KG1 (cell line): Measurements from ENCODE around the gene NPY4R.
"Not testable (repeated sequence)": the region's sequence is repeated elsewhere in the genome, so short reads cannot be mapped to it uniquely, and the experiment has no call there.

Source experiments
- DNase-seq: peaks from one replicate; lab custom pipeline; 2025; lab: John Stamatoyannopoulos, UW

NPY4R gene

DNA sequence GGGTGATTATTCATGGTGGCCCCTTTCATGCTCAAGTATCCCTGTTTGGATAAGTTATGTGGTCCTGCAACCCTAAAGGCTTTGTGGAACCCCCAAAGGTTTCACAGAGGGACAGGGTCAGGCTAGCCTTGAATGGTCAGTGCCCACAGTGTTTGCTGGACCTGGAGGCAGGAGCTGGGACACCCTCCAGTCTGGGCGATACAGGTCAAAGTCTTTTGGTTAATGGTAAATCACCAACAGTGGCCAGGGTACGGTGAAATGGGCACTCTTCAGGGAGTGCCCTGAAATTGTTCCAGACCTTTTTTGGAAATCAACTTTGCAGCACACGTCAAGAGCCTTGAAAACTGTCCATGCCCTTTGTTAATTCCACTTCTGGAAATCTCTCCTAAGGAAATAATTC, 8.7 kb downstream of the NPY4R start:
- not testable (repeated sequence) for DNase-seq

DNA sequence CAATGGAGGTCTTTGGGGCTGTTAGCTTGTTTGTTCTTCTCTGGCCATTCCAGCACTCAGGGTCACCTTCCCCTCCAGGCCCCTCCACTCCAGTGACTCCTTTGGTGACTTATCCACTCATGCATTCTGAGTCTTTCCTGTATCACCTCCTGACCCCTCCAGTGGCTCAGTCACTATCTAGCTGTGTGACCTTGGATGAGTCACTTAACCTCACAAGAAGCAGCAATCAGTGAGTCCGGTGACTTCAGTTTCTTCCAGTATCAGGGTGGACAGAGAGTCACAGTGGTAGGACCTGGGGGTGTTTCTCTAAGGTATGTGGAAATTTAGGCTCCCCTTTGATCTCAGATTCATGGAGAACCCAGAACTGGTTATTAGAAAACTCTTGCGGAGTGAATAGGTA, 9.8 kb downstream of the NPY4R start:
- DNase-seq: not testable (repeated sequence)

DNA sequence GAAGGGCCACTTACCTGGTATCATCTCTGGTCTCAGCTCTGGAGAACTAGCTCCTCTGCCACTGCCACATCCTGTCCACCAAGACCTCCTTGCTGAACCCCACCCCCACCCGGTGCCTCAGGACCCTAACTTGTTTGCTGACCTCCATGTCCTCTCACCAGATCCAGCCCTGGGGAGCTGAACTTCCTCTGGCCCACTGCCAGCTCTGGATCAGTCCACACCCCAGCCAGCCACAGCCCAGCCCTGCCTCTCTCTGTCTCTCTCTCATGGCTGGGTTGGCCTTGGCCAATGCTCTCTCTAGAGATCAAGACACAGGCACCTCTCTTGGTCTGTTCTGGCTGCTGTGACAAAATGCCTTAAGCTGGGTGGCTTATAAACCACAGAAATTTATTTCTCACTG, 14.4 kb downstream of the NPY4R start:
- DNase-seq: not testable (repeated sequence)

DNA sequence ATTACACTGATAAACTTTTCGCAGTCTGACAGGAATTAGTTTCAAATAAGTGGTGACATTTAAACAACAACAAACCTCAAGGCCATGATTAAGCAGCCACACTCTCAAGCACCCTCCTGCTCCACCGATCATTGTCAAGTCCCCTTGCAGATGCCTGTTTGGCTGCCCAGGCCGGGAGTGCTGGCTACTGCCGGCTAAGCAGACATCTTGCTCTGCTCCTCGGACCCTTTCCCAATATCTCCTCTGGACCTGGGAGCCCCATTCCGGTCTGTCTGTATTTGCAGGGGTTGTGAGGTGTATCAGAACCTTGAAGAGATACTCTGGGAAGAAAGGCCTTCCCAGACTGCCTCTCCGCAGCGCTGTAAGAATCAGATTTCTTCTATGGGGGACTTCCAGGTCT, 14.9 kb downstream of the NPY4R start:
- DNase-seq: not testable (repeated sequence)

DNA sequence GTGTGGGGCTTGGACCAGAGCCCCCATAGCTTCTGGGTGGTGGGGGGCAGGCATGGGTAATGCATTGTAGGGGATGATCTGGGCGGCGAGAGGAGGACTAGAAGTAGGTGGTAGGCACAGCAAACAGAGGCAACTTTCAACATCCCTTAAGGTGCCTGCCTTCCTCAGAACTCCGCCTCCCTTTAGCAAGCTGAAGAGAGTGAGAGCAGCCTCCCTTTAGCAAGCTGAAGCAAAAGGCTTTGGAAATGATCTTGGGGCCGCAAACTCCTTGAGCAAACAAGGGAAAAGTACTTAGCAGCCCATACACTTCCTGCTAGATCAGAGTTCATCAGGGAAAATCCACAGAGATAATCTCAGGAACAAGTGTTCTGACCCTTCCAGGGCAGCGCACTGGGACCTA, 18.3 kb downstream of the NPY4R start:
- DNase-seq: not testable (repeated sequence)

DNA sequence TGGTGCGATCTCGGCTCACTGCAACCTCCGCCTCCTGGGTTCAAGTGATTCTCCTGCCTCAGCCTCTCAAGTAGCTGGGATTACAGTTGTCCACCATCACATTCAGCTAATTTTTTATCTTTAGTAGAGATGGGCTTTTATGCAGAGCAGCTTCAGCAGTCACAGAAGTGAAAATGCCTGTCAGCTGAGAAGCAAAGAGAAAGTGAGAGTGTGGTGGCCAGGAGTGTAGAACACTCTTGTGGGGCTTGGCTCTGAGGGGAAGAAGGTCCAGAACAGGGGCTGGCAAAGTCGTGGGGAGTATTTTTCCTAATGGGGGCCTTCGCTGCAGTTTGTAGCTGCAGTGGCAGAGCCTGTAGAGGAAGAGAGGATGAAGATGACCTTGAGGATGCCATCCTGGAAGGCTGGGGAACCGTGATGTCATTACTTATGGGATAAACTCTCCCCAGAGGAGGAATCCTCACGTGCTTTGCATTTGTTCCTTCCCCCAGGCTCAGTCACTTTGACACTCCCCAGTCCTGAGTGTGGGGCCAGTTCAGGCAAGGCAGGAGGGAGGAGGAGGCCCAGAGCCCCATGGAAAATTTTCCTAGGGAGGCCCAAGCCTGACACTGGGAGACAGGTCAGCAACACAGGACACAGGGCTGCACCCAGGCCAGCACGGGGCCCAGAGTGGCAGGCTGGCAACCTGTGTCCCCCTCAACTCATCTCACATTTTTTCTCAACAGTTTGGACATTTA, 20.2 kb downstream of the NPY4R start:
- DNase-seq: not testable (repeated sequence)

DNA sequence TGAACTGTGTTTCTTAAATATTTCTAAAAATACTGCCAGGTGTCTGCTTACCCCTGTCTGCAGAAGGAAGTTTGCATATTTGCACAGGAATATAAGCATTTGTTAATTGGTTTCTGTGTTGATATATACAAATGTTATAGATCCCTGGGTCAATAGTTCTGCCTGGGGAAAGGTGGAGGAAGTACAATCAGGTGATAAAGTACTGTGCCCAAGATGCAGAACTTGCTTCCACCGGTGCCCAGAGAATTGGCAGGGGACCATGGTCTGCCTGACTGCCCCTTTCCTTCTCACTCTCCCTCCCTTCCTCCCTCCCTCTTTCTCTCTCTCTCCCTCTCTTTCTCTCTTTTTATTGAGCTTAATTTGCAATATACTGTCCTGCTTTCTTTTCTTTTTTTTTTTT, 22.3 kb downstream of the NPY4R start:
- DNase-seq: not testable (repeated sequence)

DNA sequence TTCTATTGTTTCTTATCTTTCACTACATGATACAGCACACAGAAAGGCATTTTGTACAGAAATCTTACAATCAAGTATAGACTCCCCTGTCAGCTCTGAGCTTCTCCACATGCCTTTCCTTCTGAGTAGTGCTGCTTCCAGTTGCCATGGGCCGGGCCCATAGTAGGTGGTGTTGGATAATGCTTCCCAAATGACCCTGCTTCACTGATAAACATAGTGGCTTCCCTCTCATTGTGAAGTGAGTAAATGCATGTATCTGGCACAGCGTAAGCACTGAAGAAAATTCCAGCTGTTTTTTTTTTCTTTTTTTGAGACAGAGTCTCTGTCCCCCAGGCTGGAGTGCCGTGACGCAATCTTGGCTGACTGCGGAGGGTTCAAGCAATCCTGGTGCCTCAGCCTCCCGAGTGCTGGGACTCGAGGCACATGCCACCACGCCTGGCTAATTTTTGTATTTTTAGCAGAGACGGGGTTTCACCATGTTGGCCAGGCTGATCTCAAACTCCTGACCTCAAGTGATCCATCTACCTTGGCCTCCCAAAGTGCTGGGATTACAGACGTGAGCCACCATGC, 23.0 kb downstream of the NPY4R start:
- not testable (repeated sequence) for DNase-seq

DNA sequence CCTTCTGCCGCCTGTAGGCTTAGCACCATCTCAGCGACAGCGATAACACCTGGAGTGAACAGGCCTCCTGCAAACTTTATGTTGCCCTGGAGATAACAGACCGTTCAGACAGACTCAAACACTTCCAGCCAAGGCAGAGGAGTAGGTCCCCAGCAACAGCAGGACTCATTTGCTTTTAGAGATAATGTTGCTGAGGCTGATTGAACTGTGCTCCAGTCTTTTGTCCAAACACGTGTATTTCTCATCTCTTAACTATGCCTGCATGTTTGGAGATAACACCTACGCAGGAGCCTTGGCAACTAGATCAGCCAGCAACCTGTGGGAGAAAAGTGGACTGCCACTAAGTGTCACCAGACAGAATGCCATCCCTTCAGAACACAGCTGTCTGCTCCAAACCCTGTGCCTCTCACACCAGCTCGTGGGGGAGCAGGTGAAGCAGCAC, 23.9 kb downstream of the NPY4R start:
- not testable (repeated sequence) for DNase-seq

DNA sequence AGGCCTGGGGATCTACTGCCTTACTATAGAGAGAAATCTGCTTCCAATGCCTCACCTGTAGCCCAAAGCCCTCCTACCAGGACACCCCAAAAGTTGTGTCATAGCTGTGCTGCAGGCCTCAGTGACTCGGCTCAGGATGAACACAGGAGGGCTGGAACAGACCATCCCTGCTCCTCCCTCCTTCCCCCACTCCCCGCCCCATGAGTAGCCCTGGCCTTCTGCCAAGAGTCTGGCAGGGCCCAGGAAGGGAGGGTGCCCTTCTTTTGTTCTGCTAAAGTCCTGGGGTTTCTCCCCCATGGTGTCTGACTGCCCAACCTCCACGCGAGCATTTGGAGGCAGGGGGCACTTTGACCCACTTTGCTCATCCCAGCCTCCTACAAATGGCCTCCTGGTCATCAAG, 24.8 kb downstream of the NPY4R start:
- DNase-seq: not testable (repeated sequence)

DNA sequence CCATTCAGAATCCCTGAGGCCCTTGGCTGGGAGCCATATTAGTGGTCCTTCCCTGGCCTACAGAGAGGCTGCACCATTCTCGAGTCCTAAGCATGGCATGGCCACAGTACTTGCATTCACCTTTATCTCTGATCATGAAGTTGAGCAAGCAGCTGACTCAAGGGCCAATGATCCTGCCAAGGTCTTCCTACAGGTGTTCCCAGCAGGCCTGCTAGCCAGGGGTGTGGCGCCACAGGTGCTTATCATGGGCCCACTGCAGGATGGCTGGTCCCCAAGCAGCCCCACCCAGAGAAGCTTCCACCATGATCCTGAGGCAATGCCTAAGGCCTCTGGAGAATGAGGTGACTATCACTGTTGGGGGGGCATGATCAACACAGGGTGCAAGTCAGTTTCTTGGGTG, 42.2 kb downstream of the NPY4R start:
- not testable (repeated sequence) for DNase-seq

DNA sequence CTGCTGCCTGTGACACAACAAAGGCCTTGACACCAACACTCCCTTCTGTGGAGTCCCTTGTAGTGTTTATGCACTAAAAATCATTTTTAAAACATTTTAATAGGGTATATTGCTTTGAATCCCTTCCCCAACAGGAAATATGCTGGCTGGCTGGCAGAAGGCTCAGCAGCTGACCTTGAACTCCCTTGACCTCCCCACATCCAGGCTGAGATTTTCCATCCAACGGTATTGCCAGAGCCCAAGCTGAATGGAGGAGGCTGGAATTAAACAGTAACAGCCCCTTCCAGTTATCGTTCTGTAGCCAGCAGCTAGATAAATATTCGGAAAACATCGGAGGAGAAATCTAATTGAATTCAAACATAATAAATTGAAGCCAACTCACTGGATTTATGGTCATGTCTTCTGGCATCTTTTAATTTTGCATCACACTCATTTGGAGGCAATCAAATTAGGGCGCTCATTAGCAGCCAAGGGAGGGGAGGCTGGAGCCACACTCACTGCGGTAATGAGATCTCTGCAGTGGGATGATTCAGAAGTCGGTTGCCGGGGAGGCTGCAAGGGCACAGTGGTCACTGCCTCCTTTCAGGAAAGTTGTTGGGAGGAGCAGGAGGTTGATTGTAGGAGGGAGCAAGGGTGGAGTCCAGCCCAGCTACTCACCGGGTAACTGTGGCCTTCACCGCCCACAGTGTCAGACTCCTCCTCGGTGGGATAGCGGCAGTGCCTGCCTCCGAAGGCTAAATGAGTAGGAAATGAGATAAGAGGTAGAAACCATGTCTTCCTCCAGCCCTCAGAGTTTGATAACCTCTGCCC, 46.0 kb downstream of the NPY4R start:
- not testable (repeated sequence) for DNase-seq

DNA sequence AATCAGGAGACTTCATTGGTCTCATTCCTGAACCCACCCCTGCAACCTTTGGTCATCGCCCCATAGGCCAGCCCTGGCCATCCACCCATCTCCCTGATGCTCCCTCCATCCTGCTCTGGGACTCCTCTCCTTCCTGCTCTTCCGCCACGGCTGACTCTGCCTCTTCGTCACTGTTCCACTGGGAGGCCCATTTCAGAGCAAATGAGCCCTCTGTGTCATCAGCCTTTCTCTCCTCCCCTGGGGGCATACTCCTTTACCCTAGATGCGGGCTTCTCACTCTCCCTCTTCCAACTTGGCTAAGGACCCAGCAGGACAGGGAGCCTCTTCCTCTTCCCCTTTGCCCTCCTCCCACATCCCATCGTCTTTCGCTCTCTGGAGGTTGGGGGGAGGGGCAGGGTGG, 47.5 kb downstream of the NPY4R start:
- not testable (repeated sequence) for DNase-seq

DNA sequence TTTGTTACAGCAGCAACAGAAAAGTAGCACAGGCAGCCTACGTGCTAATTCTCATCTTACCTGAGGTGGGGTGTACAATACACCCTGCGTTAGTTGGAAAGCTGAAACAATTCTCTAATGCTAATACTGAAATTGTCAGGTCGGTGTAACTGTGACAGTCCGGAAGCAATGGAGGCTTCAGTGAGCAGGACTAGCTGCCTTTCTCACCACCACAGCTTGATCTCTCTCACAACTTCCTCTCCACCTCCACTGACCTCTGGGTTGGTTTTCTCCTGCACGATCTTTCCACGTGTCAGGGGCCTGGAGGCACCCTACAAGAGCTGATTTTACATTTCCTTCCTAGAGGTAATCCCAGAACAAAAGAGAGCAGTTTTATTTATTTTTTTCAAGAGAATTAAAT, 50.5 kb downstream of the NPY4R start:
- not testable (repeated sequence) for DNase-seq

DNA sequence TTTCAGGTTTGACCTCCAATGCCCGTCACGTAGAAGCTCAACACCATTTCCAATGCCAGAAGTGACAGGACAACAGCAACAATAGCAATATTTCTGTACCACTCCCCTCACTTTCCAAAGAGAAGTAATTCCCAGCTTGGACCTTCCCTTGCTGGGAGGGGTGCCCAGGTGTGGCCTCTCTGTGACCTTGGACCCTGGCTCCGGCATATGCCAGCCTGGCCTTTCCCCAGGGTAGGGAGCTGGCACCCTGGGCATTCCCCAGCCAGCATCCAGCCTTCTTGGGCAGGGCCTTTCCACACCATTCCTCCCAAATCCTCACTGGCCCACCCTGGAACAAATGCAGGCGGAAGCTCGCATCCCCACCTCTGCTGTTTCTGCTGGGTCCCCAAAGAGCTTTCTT, 53.1 kb downstream of the NPY4R start:
- not testable (repeated sequence) for DNase-seq

DNA sequence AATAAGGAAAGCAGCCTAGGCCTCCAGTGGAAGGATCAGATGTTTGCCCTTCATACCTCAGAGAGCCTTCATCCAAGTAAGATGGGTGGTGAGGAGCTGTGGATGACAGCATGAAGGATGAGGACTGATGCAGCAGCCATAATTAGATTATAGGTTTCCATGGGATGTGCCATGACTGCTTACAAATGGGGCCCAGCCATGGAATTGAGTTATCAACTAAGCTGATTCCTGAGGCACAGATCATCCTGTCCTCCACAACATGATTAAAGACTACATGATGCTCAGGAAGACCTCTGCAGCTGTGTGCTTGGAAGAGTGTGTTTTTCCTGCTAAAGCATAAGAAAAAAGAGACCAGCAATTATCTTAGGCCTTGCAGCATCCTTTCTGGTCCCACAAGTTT, 54.6 kb downstream of the NPY4R start:
- not testable (repeated sequence) for DNase-seq
